GM13976 (cell line): ENCODE results near the gene SPRR1B.

Source experiments
- DNase-seq: peaks from one replicate; pipeline ENCODE4 v3.0.0; 2012; ENCODE audit warnings: low spot score
- in situ Hi-C: fragments of 300-500 bp; cut with MboI; formaldehyde crosslinking; loops from one replicate; pipeline ENCODE4 v1.12.0; 2022; ENCODE audit warnings: low sequenced_read_pairs, mixed read lengths, inconsistent platforms; ENCODE audit not compliant: unreplicated experiment
- TF ChIP-seq, protein P1 (sequence below): IDR thresholded peaks from 2 replicates; pipeline ENCODE4 v1.5.1; 2012; ENCODE audit warnings: borderline replicate concordance, mild to moderate bottlenecking; ENCODE audit not compliant: insufficient read depth; ENCODE audit errors: extremely low read depth, missing control alignments, control extremely low read depth

The SPRR1B gene

DNA sequence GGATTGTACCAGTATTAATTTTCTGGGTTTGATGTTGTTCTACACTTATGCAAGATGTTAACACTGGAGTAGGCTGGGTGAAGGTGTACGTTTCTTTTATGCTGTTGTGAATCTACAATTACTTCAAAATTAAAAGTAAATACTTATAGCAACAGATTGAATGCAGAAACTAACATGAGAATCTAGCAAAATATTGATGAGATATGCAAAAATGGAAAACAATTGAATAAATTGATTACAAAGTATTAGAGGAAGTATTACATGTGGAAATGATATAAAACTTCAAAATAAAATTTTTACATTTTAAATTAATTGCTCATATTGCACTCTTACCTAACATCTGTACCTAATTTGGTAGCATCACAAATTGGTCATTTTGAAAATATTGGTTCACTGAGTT is 35.2 kb upstream of the SPRR1B start:
- no peak for DNase-seq
- TF ChIP-seq, protein P1, sequence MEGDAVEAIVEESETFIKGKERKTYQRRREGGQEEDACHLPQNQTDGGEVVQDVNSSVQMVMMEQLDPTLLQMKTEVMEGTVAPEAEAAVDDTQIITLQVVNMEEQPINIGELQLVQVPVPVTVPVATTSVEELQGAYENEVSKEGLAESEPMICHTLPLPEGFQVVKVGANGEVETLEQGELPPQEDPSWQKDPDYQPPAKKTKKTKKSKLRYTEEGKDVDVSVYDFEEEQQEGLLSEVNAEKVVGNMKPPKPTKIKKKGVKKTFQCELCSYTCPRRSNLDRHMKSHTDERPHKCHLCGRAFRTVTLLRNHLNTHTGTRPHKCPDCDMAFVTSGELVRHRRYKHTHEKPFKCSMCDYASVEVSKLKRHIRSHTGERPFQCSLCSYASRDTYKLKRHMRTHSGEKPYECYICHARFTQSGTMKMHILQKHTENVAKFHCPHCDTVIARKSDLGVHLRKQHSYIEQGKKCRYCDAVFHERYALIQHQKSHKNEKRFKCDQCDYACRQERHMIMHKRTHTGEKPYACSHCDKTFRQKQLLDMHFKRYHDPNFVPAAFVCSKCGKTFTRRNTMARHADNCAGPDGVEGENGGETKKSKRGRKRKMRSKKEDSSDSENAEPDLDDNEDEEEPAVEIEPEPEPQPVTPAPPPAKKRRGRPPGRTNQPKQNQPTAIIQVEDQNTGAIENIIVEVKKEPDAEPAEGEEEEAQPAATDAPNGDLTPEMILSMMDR = no peak
- in situ Hi-C loops = no loop called here

DNA sequence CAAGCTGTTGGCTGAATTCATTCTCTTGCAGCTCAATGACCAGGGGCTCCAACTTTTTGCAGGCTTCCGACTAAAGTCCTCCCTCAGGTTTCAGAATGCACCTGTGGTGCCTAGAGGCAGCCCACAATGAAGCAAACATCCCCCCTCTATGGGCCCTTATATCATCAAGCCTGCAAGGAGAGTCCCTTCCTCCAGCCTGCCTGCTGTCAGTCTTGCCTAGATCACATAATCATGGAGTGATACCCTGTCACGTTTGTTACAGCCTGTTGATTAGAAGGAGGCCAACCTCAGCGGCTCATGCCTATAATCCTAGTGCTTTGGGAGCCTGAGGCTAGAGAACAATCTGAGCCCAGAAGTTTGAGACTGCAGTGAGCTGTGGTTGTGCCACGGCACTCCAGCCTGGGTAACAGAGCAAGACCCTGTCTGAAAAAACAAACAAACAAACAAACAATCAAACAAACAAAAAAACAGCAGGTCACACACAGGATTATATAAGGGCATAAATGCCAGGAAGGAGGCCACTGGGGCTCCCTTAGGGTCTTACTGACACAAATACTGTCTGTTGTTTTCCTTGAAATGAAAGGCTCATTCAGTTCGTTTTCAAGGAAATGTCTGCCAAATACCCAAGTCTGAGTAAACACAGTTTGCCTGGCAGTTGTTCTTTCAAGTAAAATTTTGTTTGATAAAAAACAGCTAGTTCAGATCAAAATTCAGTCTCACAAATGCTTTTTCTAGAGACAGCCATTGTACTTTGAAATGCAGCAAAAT is 34.2 kb upstream of the SPRR1B start:
- in situ Hi-C loops = no loop called here
- TF ChIP-seq, protein P1 = no peak
- DNase-seq = no peak

DNA sequence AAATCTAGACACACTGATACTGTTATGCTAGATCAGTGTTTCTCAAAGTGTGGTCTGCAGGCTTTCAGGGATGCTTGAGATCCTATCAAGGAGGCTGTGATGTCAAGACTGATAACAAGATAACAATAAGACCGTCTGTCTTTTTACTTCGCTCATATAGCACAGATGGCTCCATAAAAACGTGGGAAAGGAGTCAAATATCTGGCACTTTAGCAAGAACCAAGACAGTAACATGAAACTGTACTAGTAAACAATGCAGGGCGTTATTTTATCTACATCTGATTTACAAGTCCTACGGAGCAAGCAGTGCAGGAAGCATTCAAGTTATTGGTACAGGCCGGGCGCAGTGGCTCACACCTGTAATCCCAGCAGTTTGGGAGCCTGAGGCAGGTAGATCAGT is 33.1 kb upstream of the SPRR1B start:
- TF ChIP-seq, protein P1 = no peak
- no peak for DNase-seq
- in situ Hi-C loops = no loop called here

DNA sequence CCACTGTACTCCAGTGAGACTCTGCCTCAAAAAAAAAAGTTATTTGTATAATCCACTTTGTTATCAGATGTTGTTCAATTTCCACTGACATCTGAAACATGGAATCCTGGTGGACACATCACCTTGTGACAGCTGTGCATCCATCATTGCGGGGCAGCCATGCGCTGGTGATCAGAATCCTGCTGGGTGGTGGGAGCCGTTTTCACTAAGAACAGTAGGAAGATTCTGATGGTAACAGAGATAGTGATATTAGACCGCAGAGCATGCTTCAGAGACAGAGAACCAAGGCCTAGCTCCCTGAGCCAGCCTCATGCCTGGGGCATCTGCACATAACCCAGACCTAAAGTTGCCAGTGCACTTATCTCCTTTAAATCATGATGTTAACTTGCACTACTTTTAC is 32.5 kb upstream of the SPRR1B start:
- no peak for DNase-seq
- in situ Hi-C loops = no loop called here
- TF ChIP-seq, protein P1 = no peak

- TF ChIP-seq, protein P1 = no peak
- no peak for DNase-seq
- in situ Hi-C loops = no loop called here
Measured at GRCh38 chr1:152999818-153000217, 31.2 kb upstream of the SPRR1B start.

DNA sequence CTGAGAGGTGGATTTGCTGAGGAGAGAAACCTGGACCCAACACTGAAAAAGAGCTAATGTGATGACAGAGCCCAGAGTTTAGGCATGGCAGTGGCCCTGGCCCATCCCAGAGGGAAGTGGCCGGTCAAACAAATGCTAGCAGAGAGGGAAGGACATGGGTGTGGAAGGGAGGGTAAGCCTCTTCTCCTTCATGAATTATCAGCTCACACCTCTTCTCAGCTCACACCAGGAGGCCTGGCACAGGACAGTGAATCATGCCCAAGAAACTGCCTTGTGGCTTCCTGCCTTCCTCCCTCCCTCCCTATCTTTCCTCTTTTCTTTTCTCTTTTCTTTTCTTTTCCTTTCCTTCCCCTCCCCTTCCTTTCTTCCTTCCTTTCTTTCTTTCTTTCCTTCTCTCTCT is 30.7 kb upstream of the SPRR1B start:
- TF ChIP-seq, protein P1 = no peak
- in situ Hi-C loops = no loop called here

More for the DNA sequence above, 30.7 kb upstream of the SPRR1B start:
- DNase-seq = no peak
